ENCODE results near the gene TPSG1.
"Not testable (repeated sequence)": the region's sequence is repeated elsewhere in the genome, so short reads cannot be mapped to it uniquely, and the experiment has no call there.

DNA sequence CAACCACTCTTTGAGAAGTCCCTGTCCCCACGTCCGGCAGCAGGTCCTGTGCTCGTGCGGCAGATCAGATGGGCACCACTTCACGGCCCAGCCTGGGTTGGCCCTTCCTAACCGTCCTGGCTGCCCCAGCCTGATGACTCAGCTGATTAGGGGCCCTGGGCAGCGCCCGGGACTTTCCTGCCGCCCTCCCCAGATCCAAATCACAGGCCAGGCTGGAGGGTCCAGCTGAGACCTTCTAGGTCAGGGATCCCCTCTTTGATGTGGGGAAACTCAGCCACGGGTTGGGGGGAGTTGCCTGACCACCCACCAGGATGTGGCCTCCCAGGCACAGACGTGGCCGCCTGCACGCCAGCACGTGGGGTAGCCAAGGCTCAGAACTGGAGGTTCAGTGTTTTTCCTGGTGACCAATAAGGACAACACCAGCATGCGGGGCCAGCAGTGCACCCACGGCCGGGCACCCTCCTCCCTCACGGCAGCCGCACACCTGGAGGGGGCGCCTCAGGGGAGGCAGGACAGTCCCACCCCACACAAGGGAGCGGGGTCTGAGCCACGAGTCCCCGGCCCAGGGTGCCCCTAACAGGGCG is 752 bp upstream of the TPSG1 start:
- TF ChIP-seq, protein P1, sequence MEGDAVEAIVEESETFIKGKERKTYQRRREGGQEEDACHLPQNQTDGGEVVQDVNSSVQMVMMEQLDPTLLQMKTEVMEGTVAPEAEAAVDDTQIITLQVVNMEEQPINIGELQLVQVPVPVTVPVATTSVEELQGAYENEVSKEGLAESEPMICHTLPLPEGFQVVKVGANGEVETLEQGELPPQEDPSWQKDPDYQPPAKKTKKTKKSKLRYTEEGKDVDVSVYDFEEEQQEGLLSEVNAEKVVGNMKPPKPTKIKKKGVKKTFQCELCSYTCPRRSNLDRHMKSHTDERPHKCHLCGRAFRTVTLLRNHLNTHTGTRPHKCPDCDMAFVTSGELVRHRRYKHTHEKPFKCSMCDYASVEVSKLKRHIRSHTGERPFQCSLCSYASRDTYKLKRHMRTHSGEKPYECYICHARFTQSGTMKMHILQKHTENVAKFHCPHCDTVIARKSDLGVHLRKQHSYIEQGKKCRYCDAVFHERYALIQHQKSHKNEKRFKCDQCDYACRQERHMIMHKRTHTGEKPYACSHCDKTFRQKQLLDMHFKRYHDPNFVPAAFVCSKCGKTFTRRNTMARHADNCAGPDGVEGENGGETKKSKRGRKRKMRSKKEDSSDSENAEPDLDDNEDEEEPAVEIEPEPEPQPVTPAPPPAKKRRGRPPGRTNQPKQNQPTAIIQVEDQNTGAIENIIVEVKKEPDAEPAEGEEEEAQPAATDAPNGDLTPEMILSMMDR (IDR thresholded peaks at IDR 0.05): not testable (repeated sequence)
- TF ChIP-seq POLR2A, POLR2AphosphoS5, EP300 (IDR thresholded peaks at IDR 0.05): not testable (repeated sequence)

Measured in stomach (tissue), 4 donors.